Mucosa of rectum (tissue), 2 donors: Measurements from ENCODE around the gene TANGO2.

Experiments
- H3K27ac ChIP-seq, 2 donors: one replicate each; pipeline ENCODE4 v1.7.0; 2013; ENCODE audit warnings: inconsistent platforms in 2 of 2, low read depth in 2 of 2, low read length in 2 of 2
- H3K27me3 ChIP-seq, 2 donors: one replicate each; pipeline ENCODE4 v1.7.0; 2013; ENCODE audit warnings: low read length in 2 of 2; ENCODE audit not compliant: control insufficient read depth in 2 of 2, insufficient read depth in 2 of 2
- H3K36me3 ChIP-seq, 2 donors: one replicate each; pipeline ENCODE4 v1.7.0; 2013; ENCODE audit warnings: low read length in 2 of 2; ENCODE audit not compliant: control insufficient read depth in 2 of 2, insufficient read depth in 2 of 2
- H3K4me1 ChIP-seq, 2 donors: one replicate each; pipeline ENCODE4 v1.7.0; 2013; ENCODE audit warnings: low read length in 2 of 2, mild to moderate bottlenecking in 1 of 2; ENCODE audit not compliant: control insufficient read depth in 2 of 2, insufficient read depth in 2 of 2
- H3K4me3 ChIP-seq, 2 donors: one replicate each; pipeline ENCODE4 v1.7.0; 2013; ENCODE audit warnings: low read length in 2 of 2
- H3K9ac ChIP-seq, 2 donors: one replicate each; pipeline ENCODE4 v1.7.0; 2013; ENCODE audit warnings: low read length in 2 of 2, low read depth in 1 of 2, mild to moderate bottlenecking in 1 of 2
- H3K9me3 ChIP-seq, 2 donors: one replicate each; pipeline ENCODE4 v1.7.0; 2013; ENCODE audit warnings: low read length in 2 of 2; ENCODE audit not compliant: control insufficient read depth in 2 of 2
- donor health status: healthy.
- donor health status: Normal muscosa, but diverticular disease.

The TANGO2 gene

GRCh38 chr22:20083157-20083890 is 62.4 kb downstream of the TANGO2 start:
- H3K27me3 ChIP-seq, result no peaks in the 10 kb centered on the region
- no peak overlapping the region for H3K9ac ChIP-seq
- H3K27ac ChIP-seq, result no peak overlapping the region
- H3K4me3 ChIP-seq, result no peak overlapping the region
- H3K4me1 ChIP-seq, result peaks cover 8 to 28% of the 10 kb centered on the region in 2 donors
- H3K36me3 ChIP-seq, result peaks cover 28 to 30% of the 10 kb centered on the region in 2 donors
- no peaks in the 10 kb centered on the region for H3K9me3 ChIP-seq

DNA sequence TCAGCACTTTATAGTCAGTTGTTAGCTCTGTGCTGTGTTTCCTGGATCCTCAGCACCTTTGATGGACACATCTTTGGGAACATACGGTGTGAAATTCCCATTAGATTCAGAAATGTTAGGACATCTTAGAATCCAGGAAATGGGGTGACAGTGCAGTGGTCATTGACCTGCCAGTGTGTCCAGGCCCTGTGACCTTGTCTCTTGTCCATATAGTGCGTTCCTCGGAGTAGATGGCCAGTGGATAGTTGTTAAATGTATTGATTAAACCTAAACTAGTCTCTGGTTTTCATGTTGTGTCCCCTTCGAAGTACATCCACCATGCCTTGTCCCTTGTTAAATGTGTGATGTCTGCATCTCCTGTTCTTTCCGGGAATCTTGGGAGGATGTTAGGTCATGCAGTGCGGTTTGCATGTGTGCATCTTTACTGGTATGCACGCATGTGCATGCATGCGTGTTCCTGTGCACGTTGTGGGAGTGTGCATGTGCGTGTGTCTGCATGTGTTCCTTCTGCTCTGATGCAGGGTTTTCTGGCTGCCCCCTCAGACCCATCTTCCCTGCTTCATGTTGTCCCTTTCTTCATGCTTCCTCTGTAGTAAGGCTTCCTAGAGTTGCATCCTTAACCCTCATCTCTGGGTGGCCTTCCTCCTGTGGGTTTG is 63.1 kb downstream of the TANGO2 start:
- Histone ChIP-seq H3K9me3 (no peaks in the 10 kb centered on the region), H3K36me3 (peaks cover 33 to 37% of the 10 kb centered on the region in 2 donors), H3K27me3 (no peaks in the 10 kb centered on the region), H3K27ac (no peak overlapping the region), H3K4me3 (no peak overlapping the region), H3K4me1 (peaks cover 8 to 28% of the 10 kb centered on the region in 2 donors), H3K9ac (no peak overlapping the region)

DNA sequence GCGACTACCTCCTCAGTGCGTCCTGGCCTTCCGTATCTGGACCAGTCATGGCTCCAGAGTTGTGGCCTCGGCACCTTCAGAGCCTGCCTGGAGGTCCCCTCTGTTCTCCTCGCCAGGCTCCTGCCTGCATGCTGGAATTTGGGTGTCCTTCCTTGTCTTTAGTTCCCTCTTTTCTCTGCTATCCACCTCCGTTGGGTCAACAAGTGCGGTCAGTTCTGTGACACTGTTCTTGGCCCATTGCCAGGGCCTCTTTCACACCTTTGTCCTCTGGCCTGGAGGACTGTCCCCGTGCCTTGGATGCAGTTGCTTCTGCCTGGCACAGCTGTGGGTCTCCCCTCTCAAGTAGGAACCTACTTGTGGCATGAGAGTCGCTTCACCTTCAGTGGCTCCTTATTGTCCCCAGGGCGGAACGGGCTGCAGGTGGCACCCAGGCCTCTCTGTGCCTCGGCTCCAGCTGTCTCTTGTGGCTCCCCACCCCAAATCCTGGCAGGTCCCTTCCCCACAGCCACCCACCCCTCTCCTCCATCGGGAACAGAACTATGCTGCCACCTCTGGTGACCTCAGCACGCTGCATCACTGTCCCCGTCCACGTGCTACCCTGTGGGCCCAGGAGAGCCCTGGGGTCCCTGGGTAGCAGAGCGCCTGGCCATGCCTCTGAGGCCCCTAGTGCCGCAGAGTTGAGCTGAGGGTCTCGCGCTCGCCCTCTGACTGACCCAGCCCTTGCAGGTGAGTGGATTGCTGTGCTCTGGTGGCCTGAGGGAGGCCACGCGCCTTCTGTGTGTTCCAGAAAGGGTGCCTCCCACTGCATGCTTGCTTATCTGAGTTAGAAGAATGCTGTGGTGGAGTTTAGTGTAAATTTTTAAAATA is 63.9 kb downstream of the TANGO2 start:
- peaks cover 40 to 44% of the 10 kb centered on the region in 2 donors for H3K36me3 ChIP-seq
- no peaks in the 10 kb centered on the region for H3K9me3 ChIP-seq
- H3K4me3 ChIP-seq, result no peak overlapping the region
- H3K27me3 ChIP-seq, result no peaks in the 10 kb centered on the region
- peaks cover 8 to 28% of the 10 kb centered on the region in 2 donors for H3K4me1 ChIP-seq
- H3K27ac ChIP-seq, result no peak overlapping the region
- no peak overlapping the region for H3K9ac ChIP-seq

DNA sequence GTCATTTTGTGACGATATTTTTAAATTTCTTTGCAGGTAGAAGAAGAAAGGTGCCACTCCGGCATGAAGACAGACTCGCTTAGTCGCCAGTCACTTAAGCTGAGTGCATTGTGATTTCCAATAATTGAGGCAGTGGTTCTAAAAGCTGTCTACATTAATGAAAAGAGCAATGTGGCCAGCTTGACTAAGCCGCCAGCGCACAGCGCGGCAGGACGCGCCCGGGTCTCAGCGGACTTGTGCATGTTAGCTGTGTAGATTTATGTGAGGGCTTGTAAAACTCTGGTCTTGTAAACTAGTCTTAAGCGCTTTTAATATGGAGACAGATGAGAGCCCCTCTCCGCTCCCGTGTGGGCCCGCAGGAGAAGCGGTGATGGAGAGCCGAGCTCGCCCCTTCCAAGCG is 64.7 kb downstream of the TANGO2 start:
- peaks cover 8 to 28% of the 10 kb centered on the region in 2 donors for H3K4me1 ChIP-seq

DNA sequence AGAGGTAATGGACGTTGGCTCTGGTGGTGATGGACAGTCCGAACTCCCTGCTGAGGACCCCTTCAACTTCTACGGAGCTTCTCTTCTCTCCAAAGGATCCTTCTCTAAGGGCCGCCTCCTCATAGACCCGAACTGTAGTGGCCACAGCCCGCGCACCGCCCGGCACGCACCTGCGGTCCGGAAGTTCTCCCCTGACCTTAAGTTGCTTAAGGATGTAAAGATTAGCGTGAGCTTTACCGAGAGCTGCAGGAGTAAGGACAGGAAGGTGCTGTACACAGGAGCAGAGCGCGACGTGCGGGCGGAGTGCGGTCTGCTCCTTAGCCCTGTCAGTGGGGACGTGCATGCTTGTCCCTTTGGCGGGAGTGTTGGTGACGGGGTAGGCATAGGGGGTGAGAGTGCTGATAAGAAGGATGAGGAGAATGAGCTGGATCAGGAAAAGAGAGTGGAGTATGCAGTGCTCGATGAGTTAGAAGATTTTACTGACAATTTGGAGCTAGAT is 65.2 kb downstream of the TANGO2 start:
- Histone ChIP-seq H3K27me3 (no peaks in the 10 kb centered on the region), H3K4me1 (peaks cover 3 to 23% of the 10 kb centered on the region in 2 donors), H3K9me3 (no peaks in the 10 kb centered on the region), H3K27ac (no peak overlapping the region), H3K36me3 (peaks cover 52 to 58% of the 10 kb centered on the region in 2 donors), H3K9ac (no peak overlapping the region), H3K4me3 (no peak overlapping the region)

More for the DNA sequence above, 64.7 kb downstream of the TANGO2 start:
- no peaks in the 10 kb centered on the region for H3K27me3 ChIP-seq
- no peak overlapping the region for H3K9ac ChIP-seq
- H3K36me3 ChIP-seq, result peaks cover 49 to 53% of the 10 kb centered on the region in 2 donors
- no peak overlapping the region for H3K4me3 ChIP-seq
- H3K9me3 ChIP-seq, result no peaks in the 10 kb centered on the region
- no peak overlapping the region for H3K27ac ChIP-seq

- no peak overlapping the region for H3K27ac ChIP-seq
Measured at GRCh38 chr22:20086763-20087162, 65.9 kb downstream of the TANGO2 start.

DNA sequence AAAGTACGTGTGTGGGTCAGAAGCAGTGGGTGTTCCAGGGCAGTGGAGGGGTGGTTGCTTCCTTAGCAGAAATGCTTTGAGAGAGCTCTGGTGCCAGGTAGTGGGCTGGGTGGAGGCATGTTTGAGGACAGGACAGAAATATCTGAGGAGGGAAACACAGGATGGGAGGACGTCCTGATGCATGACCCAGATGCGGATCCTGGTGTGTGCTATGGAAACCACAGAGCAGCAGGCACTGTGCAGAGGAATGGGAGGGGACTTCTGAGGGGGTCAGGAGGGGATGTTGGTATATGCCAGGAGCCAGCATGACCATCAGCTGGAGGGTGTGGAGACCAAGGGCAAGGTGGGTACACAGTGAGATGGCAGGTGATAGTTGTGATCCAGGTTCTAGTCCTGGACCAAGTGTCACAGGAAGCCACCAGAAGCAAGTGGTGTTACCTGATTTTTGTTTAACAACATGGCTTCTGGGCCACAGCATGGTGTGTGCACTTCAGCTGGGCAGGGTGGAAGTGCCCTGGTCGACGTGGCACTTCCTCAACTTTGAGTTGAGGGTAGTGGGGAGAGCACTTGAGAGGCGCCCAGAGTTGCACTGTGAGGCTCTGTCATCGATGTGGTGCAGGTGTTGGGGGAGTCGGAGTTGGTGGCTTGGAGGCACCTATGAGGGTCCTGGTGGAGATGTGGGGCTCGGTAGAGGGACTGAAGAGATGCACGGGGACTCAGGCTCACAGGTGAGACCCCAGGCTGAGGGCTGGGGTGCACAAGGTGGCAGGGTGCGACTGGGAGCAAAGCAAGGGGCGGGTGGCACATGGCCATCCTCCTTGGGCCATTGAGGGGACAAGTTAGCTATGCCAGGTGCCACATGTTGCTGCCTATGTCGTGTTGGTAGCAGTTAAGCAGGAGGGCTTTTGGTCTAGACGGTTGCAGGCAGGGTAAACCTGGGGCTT is 66.7 kb downstream of the TANGO2 start:
- H3K9me3 ChIP-seq, result no peaks in the 10 kb centered on the region
- no peaks in the 10 kb centered on the region for H3K27me3 ChIP-seq
- H3K4me1 ChIP-seq, result peaks cover 0 to 14% of the 10 kb centered on the region in 2 donors
- H3K4me3 ChIP-seq, result no peak overlapping the region
- H3K27ac ChIP-seq, result no peak overlapping the region
- no peak overlapping the region for H3K9ac ChIP-seq
- H3K36me3 ChIP-seq, result peaks cover 67 to 72% of the 10 kb centered on the region in 2 donors

More at GRCh38 chr22:20086763-20087162, 65.9 kb downstream of the TANGO2 start:
- Histone ChIP-seq H3K36me3 (peaks cover 59 to 64% of the 10 kb centered on the region in 2 donors), H3K9ac (no peak overlapping the region), H3K27me3 (no peaks in the 10 kb centered on the region), H3K9me3 (no peaks in the 10 kb centered on the region), H3K4me1 (peaks cover 0 to 17% of the 10 kb centered on the region in 2 donors), H3K4me3 (no peak overlapping the region)

DNA sequence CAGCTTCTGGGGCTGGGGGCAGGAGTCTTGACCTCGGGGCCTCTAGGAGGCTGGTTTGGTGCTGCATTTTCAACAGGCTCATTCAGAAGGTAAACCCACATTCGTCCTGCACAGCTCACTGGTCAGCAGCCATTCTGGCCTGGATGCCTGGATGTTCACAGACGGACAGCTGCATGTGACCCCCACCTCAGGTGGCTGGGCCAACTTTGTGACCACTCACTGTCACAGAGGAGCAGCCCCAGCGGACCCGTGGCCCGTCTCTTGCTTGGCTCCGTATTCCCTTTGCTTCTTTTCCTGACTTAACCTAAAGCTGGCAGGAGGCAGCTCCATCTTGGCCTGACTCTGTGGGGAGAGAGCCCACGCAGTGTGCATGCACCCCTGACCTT is 67.3 kb downstream of the TANGO2 start:
- Histone ChIP-seq H3K27ac (no peak overlapping the region), H3K4me1 (peaks cover 0 to 7% of the 10 kb centered on the region in 2 donors), H3K36me3 (peaks cover 69 to 76% of the 10 kb centered on the region in 2 donors)

More for the DNA sequence above, 67.3 kb downstream of the TANGO2 start:
- H3K9ac ChIP-seq, result no peak overlapping the region
- H3K4me3 ChIP-seq, result no peak overlapping the region
- H3K27me3 ChIP-seq, result no peaks in the 10 kb centered on the region
- no peaks in the 10 kb centered on the region for H3K9me3 ChIP-seq
